CD4-positive, alpha-beta memory T cell (primary cell): ENCODE data around the gene SFMBT2. TPM values are rescaled to one million over a fixed set of nuclear protein-coding genes. Genes with fewer than 3 reads are reported as not detected.

Source experiments
- CTCF ChIA-PET: fragments of 350-600 bp; sonication (Branson Sonifier 250); formaldehyde crosslinking; loops from one replicate; lab custom pipeline; 2021; ENCODE audit warnings: inconsistent platforms; ENCODE audit not compliant: partially characterized antibody; lab: Charles Lee
- POLR2A ChIA-PET: fragments of 350-600 bp; sonication (Branson Sonifier 250); formaldehyde crosslinking; loops from one replicate; lab custom pipeline; 2021; ENCODE audit not compliant: partially characterized antibody; lab: Charles Lee
- DNase-seq, 5 donors: peaks; one replicate each; pipeline versions ENCODE4 v3.0.0 to v3.0.0-alpha.2; 2020 to 2022; ENCODE audit warnings: mixed read lengths in 1 of 5
- H3K27ac ChIP-seq: one replicate; pipeline ENCODE4 v1.7.0; 2013; ENCODE audit warnings: low read depth, low read length
- H3K27me3 ChIP-seq: 2 replicates; pipeline ENCODE4 v1.7.0; 2013; ENCODE audit warnings: mild to moderate bottlenecking, low read length, moderate library complexity; ENCODE audit not compliant: insufficient read depth
- H3K36me3 ChIP-seq: 2 replicates; pipeline ENCODE4 v1.7.0; 2013; ENCODE audit warnings: mild to moderate bottlenecking, low read length, moderate library complexity; ENCODE audit not compliant: insufficient read depth
- H3K4me1 ChIP-seq: 2 replicates; pipeline ENCODE4 v1.7.0; 2013; ENCODE audit warnings: mild to moderate bottlenecking, low read length, moderate library complexity; ENCODE audit not compliant: insufficient read depth
- H3K4me3 ChIP-seq, 2 donors: one replicate each; pipeline ENCODE4 v1.7.0; 2013; ENCODE audit warnings: low read length in 2 of 2, mild to moderate bottlenecking in 1 of 2
- H3K9me3 ChIP-seq, 2 donors: one replicate each; pipeline ENCODE4 v1.7.0; 2013; ENCODE audit warnings: low read length in 2 of 2, control low read depth in 1 of 2; ENCODE audit not compliant: control insufficient read depth in 1 of 2
- H3K27ac Mint-ChIP-seq, 7 donors: one replicate each; pipeline ENCODE4 v1.8.0; 2020 to 2021; ENCODE audit warnings: mixed read lengths in 7 of 7, mild to moderate bottlenecking in 6 of 7, inconsistent platforms in 3 of 7, moderate library complexity in 3 of 7
- H3K27me3 Mint-ChIP-seq, 2 donors: one replicate each; pipeline ENCODE4 v1.8.0; 2020 to 2021; ENCODE audit warnings: mixed read lengths in 2 of 2
- H3K36me3 Mint-ChIP-seq, 2 donors: one replicate each; pipeline ENCODE4 v1.8.0; 2020 to 2021; ENCODE audit warnings: mixed read lengths in 2 of 2, inconsistent platforms in 1 of 2, mild to moderate bottlenecking in 1 of 2
- H3K4me1 Mint-ChIP-seq, 4 donors: one replicate each; pipeline ENCODE4 v1.8.0; 2020 to 2021; ENCODE audit warnings: mixed read lengths in 4 of 4, mild to moderate bottlenecking in 1 of 4
- H3K4me3 Mint-ChIP-seq, 8 donors: one replicate each; pipeline ENCODE4 v1.8.0; 2020 to 2021; ENCODE audit warnings: mixed read lengths in 8 of 8, mild to moderate bottlenecking in 7 of 8, moderate library complexity in 6 of 8, inconsistent platforms in 3 of 8
- H3K9me3 Mint-ChIP-seq, 8 donors: one replicate each; pipeline ENCODE4 v1.8.0; 2020 to 2021; ENCODE audit warnings: mixed read lengths in 8 of 8, mild to moderate bottlenecking in 5 of 8, inconsistent platforms in 3 of 8, moderate library complexity in 1 of 8
- intact Hi-C: fragments of 100-400 bp; cut with micrococcal nuclease; formaldehyde crosslinking; loops from one replicate; pipeline ENCODE4 v1.15.1; 2023
- polyA plus RNA-seq, 2 donors: library from polyadenylated mRNA; unstranded; fragments of 300-500 nt; fragmentation: Illumina TruSeq; gene quantifications; one replicate each; pipeline ENCODE4 v1.2.3, GENCODE V29; 2021
- total RNA-seq, 2 experiments: library from RNA; stranded (reverse); gene quantifications; one replicate each; pipeline ENCODE4 v1.2.3, GENCODE V29; 2021

The SFMBT2 gene
- total and polyA plus RNA-seq, 4 experiments from 2014 or later: 1.7 to 22.3 (median 11.7) TPM

DNA sequence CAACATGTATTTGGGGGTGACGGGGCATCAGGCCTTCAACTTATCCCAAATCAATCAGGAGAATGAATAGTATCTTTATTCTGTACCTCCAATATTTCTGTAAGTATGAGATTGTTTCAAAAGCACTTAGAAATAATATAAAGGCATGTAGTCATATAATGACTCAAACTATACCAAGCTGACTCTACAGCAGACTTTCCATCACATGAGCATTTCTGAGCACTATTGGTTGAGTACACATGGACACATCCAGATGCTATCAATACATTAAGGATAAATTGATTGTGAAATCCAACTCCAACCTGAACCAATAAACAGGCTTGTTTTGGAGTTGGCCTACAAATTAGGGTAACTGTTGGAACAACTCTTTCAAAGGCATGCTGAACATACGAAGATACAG, 229.4 kb downstream of the SFMBT2 start:
- Mint-ChIP-seq H3K4me3 (no peak overlapping the region), H3K9me3 (peaks cover 0 to 14% (median 9%) of the 10 kb centered on the region in 8 donors), H3K4me1 (peaks cover 3 to 11% (median 6%) of the 10 kb centered on the region in 4 donors), H3K27ac (no peak overlapping the region), H3K36me3 (peaks cover 49 to 53% of the 10 kb centered on the region in 2 donors), H3K27me3 (no peaks in the 10 kb centered on the region)
- no peaks in the 10 kb centered on the region for H3K27me3 ChIP-seq
- H3K36me3 ChIP-seq: peaks cover 4% of the 10 kb centered on the region
- ChIA-PET CTCF (no interaction called here), POLR2A (no interaction called here)
- DNase-seq: no peak
- no peaks in the 10 kb centered on the region for H3K4me1 ChIP-seq
- no peaks in the 10 kb centered on the region for H3K9me3 ChIP-seq
- H3K4me3 ChIP-seq: no peak overlapping the region
- intact Hi-C loops: no loop called here
- H3K27ac ChIP-seq: no peak overlapping the region

DNA sequence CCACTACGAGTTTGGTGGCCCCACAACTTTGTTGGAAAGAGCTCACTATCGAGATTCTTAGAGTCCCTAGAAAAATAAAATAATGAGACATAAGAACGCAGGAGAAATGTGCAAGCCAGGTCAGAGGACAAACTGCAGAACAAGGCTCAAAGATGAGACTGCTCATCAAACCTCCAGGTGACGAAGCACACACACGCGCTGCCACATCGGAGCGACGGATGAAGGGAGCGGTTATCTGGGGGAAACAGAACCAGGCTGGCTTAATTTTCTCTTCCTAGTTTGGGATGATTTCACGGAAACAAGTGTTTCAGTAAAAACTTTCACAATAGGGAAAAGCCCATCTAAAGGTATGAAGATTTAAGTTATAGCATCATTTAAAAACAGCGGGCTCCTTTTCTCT, 231.3 kb downstream of the SFMBT2 start:
- Mint-ChIP-seq H3K4me3 (no peak overlapping the region), H3K36me3 (peaks cover 58 to 63% of the 10 kb centered on the region in 2 donors), H3K27ac (no peak overlapping the region), H3K27me3 (no peaks in the 10 kb centered on the region), H3K9me3 (peaks cover 4 to 29% (median 21%) of the 10 kb centered on the region in 8 donors), H3K4me1 (no peaks in the 10 kb centered on the region)
- CTCF ChIA-PET: interaction anchor here (0.7 kb wide), 1 partner anchor 15 kb away, joined by 3 read pairs; no protein-coding TSS in a partner anchor
- POLR2A ChIA-PET: no interaction called here
- H3K27me3 ChIP-seq: no peaks in the 10 kb centered on the region
- H3K27ac ChIP-seq: no peak overlapping the region
- no peak for DNase-seq
- H3K9me3 ChIP-seq: no peaks in the 10 kb centered on the region
- H3K4me3 ChIP-seq: no peak overlapping the region
- peaks cover 14% of the 10 kb centered on the region for H3K36me3 ChIP-seq
- intact Hi-C loops: no loop called here
- H3K4me1 ChIP-seq: no peaks in the 10 kb centered on the region

DNA sequence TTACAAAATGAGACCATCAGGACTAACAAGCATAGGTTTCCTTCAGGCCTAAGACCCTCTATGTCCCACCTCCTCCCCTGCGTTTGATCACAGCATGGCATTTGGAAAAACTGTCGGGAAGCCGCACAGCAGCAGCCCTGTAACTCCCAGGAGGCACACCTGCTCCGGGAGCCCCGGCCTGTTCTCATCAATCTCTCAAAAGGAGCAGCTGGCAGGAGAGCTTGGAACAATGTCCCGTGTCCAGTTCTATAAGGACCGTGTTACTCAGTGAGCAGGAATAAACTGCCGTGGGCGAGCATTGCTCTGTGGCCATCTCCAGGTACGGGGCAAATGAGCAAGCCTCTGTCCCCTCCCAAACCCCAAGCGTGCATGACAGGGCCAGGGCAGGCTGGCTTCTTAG, 236.9 kb downstream of the SFMBT2 start:
- H3K9me3 Mint-ChIP-seq: peaks cover 4 to 29% (median 21%) of the 10 kb centered on the region in 8 donors
- intact Hi-C loops: no loop called here
- no peaks in the 10 kb centered on the region for H3K9me3 ChIP-seq
- no peak for DNase-seq
- no peak overlapping the region for H3K27ac Mint-ChIP-seq
- H3K27me3 Mint-ChIP-seq: no peaks in the 10 kb centered on the region
- H3K4me3 ChIP-seq: no peak overlapping the region
- CTCF ChIA-PET: no interaction called here
- H3K4me1 ChIP-seq: no peaks in the 10 kb centered on the region
- H3K27me3 ChIP-seq: no peaks in the 10 kb centered on the region
- H3K27ac ChIP-seq: no peak overlapping the region
- peaks cover 34% of the 10 kb centered on the region for H3K36me3 ChIP-seq
- H3K4me1 Mint-ChIP-seq: no peaks in the 10 kb centered on the region
- POLR2A ChIA-PET: no interaction called here
- no peak overlapping the region for H3K4me3 Mint-ChIP-seq
- peaks cover 76 to 77% of the 10 kb centered on the region in 2 donors for H3K36me3 Mint-ChIP-seq

DNA sequence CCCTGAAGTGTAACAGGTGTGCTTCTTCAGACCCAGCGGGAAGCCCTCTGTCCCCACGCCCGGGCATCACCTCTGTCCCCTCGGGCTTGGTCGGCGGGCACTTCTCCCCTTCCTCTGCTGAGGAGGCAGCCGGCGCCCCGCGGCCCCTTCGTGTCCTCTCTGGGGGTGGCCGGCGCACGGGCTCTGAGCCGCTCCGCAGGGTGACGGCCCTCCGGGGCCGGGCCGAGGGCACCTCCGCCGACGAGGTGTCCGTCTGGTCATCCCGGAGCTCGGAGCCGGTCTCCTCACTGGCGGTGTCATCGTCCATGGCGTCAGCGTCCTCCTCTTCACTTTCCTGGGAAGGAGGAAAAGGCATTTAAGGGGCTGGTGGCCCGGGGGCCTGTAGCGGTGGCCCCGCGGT, 239.0 kb downstream of the SFMBT2 start:
- DNase-seq: no peak
- Histone ChIP-seq H3K4me1 (no peaks in the 10 kb centered on the region), H3K9me3 (no peaks in the 10 kb centered on the region), H3K27ac (no peak overlapping the region), H3K36me3 (peaks cover 40% of the 10 kb centered on the region), H3K27me3 (no peaks in the 10 kb centered on the region), H3K4me3 (no peak overlapping the region)
- H3K36me3 Mint-ChIP-seq: peaks cover 61 to 76% of the 10 kb centered on the region in 2 donors
- CTCF ChIA-PET: no interaction called here
- no peak overlapping the region for H3K4me3 Mint-ChIP-seq
- peaks cover 4 to 19% (median 17%) of the 10 kb centered on the region in 8 donors for H3K9me3 Mint-ChIP-seq
- no peak overlapping the region for H3K27ac Mint-ChIP-seq
- H3K4me1 Mint-ChIP-seq: no peaks in the 10 kb centered on the region
- POLR2A ChIA-PET: no interaction called here
- H3K27me3 Mint-ChIP-seq: no peaks in the 10 kb centered on the region
- intact Hi-C loops: no loop called here

DNA sequence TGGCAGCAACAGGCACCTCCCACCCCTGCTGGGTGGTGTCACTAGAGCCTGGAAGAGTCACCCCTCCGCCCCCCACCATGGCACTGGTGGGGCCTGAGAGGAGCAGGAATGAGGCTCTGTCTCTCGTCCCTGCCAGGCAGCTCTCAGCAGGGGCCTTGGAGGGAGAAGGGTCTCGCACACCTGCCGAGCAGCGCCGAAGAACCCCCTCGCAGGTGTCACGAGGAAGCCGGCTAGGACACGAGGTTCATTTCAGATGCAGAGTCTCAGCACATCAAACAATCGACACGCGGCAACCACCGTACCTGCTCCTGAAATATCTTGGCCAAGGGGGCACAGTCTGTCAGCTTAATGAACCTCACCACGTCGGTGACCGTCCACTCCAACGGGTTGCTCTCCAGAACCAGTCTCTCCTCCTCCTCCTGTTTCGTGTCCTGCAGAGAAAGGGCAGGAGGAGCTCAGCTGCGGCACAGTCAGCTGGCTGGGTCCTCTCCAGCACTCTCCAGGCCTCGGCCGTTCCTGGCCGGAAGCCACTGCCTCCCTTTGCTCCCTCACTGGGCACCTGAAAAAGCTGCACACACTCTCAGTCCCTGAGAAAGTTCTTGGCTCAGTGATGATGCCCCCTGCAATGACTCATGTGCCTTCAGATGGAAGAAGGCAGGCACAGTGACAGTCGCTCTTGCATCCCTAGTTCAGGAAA, 240.1 kb downstream of the SFMBT2 start:
- Histone ChIP-seq H3K4me3 (no peak overlapping the region), H3K36me3 (peaks cover 34% of the 10 kb centered on the region), H3K27me3 (no peaks in the 10 kb centered on the region), H3K9me3 (no peaks in the 10 kb centered on the region), H3K27ac (no peak overlapping the region), H3K4me1 (no peaks in the 10 kb centered on the region)
- POLR2A ChIA-PET: no interaction called here
- Mint-ChIP-seq H3K4me1 (no peaks in the 10 kb centered on the region), H3K9me3 (peaks cover 2 to 12% (median 9%) of the 10 kb centered on the region in 8 donors), H3K27me3 (no peaks in the 10 kb centered on the region), H3K27ac (no peak overlapping the region), H3K36me3 (peaks cover 57 to 69% of the 10 kb centered on the region in 2 donors), H3K4me3 (no peak overlapping the region)
- CTCF ChIA-PET: no interaction called here
- DNase-seq: no peak
- intact Hi-C loops: no loop called here

DNA sequence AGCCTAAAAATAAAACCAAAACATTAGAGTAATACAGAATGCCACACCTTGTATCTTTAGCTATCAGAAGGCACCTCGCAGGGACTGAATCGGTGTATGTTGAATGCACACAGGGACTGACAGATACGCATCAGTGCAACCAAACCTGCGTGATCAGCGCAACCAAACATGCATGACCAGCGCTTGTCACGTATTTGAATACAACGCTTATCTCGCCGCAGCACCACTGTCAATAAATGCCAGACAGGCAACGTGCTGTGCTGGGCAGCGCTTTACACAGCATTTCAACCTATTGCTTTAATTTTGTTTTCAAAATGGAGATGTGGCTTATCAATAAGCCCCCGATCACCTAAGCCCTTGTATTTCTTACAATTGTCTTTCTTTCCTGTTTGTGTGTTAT, 242.4 kb downstream of the SFMBT2 start:
- intact Hi-C loops: no loop called here
- Mint-ChIP-seq H3K36me3 (peaks cover 46 to 62% of the 10 kb centered on the region in 2 donors), H3K4me3 (no peak overlapping the region), H3K27me3 (no peaks in the 10 kb centered on the region), H3K4me1 (no peaks in the 10 kb centered on the region), H3K9me3 (no peaks in the 10 kb centered on the region), H3K27ac (no peak overlapping the region)
- CTCF ChIA-PET: interaction anchor here (1.0 kb wide), 1 partner anchor 66 kb away, joined by 3 read pairs; no protein-coding TSS in a partner anchor
- DNase-seq: no peak
- no peaks in the 10 kb centered on the region for H3K9me3 ChIP-seq
- H3K4me3 ChIP-seq: no peak overlapping the region
- H3K27me3 ChIP-seq: no peaks in the 10 kb centered on the region
- POLR2A ChIA-PET: no interaction called here
- no peaks in the 10 kb centered on the region for H3K4me1 ChIP-seq
- peaks cover 28% of the 10 kb centered on the region for H3K36me3 ChIP-seq
- no peak overlapping the region for H3K27ac ChIP-seq

DNA sequence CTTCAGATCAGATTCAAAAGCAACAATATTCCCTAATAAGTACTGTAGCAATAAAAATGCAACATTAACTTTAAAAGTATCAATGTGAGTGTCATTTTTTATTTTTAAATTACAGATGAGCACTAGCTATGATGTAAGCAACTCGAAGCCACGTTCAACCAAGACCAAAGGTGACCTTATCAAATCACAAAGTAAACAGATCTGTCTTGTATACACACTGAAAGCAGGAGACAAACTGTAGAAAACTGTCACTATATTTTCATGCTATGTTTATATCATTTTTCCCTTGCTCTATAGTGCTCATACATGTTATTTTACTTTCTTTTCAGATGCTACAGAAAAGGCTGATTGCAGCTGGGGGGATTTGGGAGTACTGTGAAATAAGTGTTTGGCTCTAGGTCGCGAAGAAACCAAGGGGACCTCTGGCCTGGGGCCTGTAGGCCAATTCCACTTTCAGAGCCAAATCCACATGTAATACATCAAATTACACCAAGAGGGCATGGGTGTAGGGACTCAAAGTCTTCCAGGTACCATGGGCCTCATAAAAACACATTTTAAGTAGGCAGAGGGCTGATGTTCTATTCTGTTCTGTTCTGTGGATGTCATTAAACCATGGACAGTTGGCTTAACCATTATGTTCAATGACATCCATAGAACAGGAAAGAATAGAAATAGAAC, 245.2 kb downstream of the SFMBT2 start:
- no peaks in the 10 kb centered on the region for H3K9me3 ChIP-seq
- no peak for DNase-seq
- peaks cover 18% of the 10 kb centered on the region for H3K36me3 ChIP-seq
- POLR2A ChIA-PET: no interaction called here
- Mint-ChIP-seq H3K27ac (peak overlapping the region in 1 of 7 donors; percentile 19), H3K4me3 (no peak overlapping the region), H3K4me1 (peaks cover 0 to 1% (median 0%) of the 10 kb centered on the region in 4 donors), H3K27me3 (no peaks in the 10 kb centered on the region), H3K9me3 (no peaks in the 10 kb centered on the region), H3K36me3 (peaks cover 41 to 58% of the 10 kb centered on the region in 2 donors)
- intact Hi-C loops: no loop called here
- H3K27ac ChIP-seq: no peak overlapping the region
- no peak overlapping the region for H3K4me3 ChIP-seq
- H3K4me1 ChIP-seq: no peaks in the 10 kb centered on the region
- CTCF ChIA-PET: interaction anchor here (0.9 to 1.2 kb wide), 3 partner anchors 21 to 245 kb away, joined by 3 to 6 read pairs (median 3); no protein-coding TSS in a partner anchor
- H3K27me3 ChIP-seq: no peaks in the 10 kb centered on the region
